NB4 (cell line): ENCODE results near the gene SNN.

Source experiments
- MYC ChIP-seq: IDR thresholded peaks from 2 replicates; pipeline ENCODE4 v1.6.1; 2011; ENCODE audit warnings: low read depth, low read length
- POLR2A ChIP-seq: IDR thresholded peaks from 2 replicates; pipeline ENCODE4 v1.6.1; 2011; ENCODE audit warnings: mild to moderate bottlenecking; ENCODE audit not compliant: insufficient read length; ENCODE audit errors: extremely low read depth
- TF ChIP-seq, protein P1 (sequence below): IDR thresholded peaks from one replicate; pipeline ENCODE4 v1.5.1; 2012; ENCODE audit warnings: low read depth, low read length

DNA sequence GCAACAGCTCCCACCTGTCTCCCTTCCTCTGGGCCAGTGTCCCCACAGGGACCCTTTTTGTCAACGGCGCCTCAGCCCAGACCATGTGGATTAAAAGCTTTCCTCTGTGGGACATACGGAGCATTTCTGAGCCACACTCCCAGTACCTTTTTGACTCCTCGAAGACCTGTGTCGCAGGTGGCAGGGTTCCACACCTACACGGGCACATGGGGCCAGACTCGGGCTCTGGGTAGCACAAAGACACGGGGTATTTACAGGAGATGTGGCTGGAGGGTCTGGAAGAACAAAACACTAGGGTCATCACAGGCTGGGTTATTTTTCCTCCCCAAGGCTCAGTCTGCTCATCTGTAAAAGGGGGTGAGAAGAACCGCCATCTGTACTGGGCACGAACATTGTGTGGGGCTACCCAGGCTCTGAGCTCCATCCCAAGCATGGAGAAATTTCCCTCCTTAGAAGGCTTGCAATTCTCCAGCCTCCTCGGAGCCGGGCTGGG lies 32.5 kb upstream of the SNN start:
- no peak for TF ChIP-seq POLR2A
- TF ChIP-seq, protein P1, sequence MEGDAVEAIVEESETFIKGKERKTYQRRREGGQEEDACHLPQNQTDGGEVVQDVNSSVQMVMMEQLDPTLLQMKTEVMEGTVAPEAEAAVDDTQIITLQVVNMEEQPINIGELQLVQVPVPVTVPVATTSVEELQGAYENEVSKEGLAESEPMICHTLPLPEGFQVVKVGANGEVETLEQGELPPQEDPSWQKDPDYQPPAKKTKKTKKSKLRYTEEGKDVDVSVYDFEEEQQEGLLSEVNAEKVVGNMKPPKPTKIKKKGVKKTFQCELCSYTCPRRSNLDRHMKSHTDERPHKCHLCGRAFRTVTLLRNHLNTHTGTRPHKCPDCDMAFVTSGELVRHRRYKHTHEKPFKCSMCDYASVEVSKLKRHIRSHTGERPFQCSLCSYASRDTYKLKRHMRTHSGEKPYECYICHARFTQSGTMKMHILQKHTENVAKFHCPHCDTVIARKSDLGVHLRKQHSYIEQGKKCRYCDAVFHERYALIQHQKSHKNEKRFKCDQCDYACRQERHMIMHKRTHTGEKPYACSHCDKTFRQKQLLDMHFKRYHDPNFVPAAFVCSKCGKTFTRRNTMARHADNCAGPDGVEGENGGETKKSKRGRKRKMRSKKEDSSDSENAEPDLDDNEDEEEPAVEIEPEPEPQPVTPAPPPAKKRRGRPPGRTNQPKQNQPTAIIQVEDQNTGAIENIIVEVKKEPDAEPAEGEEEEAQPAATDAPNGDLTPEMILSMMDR = no peak
- TF ChIP-seq MYC = no peak
